GM19455 (cell line): ENCODE results near the gene REN.

Experiments
- ATAC-seq: cut with Tn5 transposase; IDR thresholded peaks from one replicate; pipeline ENCODE4 v1.9.1; 2021; ENCODE audit not compliant: unreplicated experiment

Gene REN

DNA sequence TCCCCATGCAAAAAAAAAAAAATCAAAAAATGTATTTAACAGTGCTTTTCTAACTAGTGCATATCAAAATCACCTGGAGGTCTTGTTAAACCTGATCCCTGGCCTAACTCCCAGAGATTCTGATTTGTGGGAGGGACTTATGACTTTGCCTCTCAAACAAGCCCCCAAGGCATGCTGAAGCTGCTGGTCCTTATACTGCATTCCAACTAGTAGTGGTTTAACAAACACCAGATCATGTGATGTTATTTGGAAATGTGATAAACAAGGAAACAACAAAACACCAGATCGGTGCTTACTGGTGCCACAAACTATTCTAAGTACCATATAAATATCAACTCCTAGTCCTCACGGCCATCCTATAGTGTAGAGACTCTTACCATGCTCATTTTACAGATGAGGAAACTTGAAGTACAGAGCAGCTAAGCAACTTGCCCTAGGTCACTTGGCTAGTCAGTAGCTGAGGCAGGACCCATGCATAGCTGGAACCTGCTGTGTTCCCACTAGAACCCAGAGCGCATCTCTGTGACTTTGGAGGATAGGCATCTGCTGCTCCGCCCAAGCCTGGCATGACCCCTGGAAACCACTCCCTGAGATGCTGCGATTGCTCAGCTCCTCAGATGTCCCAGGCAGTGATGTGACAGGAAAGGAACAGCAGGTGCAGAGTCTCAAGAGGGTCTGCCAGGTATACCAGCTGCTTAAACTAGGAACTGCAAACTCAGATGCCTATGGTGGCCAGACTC, 55.1 kb downstream of the REN start:
- ATAC-seq = no peak

DNA sequence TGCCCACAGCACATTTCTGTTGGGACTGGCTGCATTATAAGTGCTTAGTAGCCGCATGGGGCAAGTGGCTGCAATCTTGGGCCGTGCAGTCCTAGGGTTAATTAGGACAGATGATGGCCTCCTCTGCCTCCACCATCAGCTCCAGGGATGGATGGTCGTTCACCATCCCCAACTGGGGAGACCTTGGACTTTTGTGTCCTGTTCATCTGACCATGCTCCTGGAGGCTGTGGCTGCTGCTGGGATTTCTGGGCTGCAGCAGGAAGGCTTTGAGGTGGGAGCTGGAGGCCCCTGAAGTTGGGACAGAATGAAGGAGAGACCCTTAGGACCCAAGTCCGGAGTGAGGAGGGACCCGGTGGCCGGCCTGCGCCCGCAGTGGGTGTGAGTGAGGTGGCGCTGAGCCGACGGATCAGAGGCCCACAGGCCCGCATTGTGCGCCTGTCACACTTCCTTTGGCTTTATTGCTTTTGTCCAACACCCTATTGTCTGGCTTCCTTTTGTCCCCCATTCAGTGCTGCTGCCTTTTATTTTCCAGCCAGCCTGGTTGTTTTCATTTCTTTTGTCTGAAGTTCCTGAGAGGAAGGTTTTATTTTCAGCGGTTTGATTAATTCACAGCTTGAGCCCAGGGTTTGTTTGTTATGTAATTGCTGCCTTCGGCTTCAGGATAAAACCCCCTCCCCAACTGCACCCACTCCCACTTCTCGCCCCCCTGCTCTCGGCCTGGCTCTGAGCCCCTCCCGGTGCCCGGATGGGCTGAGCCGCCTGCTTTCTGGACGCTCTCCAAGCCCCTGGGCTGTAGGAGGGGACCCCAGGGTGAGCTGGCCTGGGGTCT, 57.6 kb downstream of the REN start:
- no peak for ATAC-seq

- ATAC-seq = no peak
Measured at GRCh38 chr1:204107892-204108291, 58.2 kb downstream of the REN start.

- ATAC-seq = no peak
Measured at GRCh38 chr1:204106825-204107224, 59.3 kb downstream of the REN start.

DNA sequence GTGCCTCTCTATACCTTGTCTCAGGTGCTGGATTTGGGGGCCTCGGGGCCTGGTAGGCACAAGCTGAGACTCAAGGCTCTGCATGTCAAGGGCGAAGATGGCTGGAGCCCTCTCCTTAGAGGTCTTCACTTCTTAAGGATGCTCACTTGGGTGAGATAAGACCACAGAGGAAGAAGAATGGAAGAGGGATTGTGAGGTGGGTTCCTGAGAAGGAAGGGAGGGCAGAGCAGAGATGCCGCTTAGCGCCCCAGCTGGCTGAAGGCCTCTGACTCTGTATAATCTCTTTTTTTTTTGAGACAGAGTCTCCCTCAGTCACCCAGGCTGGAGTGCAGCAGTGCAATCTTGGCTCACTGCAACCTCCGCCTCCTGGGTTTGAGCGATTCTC, 61.0 kb downstream of the REN start:
- ATAC-seq = no peak
